GM18873 (cell line): ENCODE data around the gene SSBP4.

Experiments
- ATAC-seq: cut with Tn5 transposase; IDR thresholded peaks from one replicate; pipeline ENCODE4 v1.9.1; 2021; ENCODE audit warnings: mild to moderate bottlenecking, moderate library complexity, moderate number of reproducible peaks; ENCODE audit not compliant: unreplicated experiment, low FRiP score

Gene SSBP4

DNA sequence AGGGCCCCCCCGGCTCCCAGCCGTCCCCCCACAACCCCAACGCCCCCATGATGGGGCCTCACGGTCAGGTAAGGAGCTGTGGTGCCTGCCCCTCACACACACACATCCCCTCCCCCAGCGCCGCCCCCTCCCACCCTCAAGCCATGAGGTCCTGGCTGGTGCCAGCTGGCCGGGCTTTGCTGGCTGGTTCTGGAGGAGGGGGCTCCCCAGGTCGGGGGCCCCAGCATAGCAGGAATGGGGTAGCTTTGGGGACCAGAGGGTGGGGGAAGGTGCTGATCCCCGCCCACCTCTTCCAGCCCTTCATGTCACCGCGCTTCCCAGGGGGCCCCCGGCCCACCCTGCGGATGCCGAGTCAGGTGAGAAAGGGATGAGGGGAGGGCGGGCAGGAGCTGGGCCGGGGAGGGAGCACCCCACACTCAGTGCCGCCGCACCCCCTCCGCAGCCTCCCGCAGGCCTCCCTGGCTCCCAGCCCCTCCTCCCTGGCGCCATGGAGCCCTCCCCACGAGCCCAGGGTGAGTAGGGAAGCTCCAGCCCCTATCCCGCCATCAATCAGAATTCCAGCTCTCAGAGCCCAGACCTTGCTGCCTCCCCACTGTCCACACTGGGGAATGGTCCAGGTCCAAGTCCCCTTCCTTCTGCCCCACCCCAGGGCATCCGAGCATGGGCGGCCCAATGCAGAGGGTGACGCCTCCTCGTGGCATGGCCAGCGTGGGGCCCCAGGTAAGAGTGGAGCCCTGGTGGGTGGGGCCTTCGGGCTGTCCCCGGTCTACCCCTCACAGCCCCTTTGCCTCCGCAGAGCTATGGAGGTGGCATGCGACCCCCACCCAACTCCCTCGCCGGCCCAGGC, 12.4 kb downstream of the SSBP4 start:
- no peak for ATAC-seq

GRCh38 chr19:18432275-18433014, 13.2 kb downstream of the SSBP4 start:
- no peak for ATAC-seq

DNA sequence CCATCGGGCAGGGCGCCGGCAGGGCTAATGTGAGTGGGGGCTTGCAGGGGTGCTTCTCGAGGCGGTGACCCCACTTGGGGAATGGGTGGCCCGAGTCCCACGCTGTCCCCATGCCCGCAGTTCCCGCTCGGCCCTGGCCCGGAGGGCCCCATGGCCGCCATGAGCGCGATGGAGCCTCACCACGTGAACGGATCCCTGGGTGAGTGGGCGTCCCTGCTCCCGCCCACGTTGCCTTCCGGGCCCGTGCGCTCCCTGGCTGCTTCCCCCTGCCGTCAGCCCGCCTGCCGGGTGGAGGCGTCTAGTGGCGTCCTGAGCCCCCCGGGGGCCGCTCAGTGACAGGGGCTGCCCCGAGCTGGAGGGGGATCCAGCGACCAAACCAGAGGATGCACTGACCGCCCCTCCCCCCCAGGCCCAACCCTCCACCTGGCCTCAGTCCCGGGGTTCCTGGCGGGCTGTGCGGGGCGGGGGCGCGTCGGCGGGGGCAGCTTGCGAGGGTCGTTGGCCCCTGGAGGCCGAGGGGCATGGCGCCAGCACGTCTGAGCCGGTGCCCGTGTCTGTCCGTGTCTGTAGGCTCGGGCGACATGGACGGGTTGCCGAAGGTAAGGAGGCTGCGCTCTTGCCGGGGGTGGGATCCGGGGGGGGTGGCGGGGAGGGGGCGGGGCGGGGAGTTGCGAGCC, 14.0 kb downstream of the SSBP4 start:
- no peak for ATAC-seq

DNA sequence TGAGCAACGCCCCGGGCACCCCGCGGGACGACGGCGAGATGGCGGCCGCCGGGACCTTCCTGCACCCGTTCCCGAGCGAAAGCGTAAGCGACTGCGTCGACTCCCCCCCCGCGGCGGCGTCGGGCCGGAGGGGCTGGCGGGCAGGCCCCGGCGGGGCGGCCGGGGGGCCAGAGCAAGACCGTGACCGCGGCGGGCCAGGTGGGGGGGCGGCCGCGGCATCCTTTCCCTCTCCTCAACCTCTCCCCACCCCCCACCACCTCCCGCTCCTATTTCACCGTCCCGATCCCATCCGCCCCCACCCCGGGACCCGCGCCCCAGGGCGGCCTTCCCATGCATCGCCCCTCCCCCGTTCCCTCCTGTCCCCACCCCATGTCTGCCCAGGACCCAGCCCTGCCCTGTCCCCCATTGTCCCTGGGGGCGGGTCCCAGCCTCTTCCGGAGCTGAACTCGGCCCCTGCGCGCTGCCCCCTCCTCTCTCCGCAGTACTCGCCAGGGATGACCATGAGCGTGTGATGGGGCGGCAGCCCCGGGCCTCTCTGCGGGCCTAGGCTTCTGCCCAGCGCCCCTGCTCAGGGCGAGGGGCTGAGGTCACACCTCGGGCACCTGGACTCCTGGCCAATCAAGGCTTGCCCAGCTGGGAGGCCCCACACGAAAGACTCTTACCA, 14.7 kb downstream of the SSBP4 start:
- ATAC-seq = no peak

DNA sequence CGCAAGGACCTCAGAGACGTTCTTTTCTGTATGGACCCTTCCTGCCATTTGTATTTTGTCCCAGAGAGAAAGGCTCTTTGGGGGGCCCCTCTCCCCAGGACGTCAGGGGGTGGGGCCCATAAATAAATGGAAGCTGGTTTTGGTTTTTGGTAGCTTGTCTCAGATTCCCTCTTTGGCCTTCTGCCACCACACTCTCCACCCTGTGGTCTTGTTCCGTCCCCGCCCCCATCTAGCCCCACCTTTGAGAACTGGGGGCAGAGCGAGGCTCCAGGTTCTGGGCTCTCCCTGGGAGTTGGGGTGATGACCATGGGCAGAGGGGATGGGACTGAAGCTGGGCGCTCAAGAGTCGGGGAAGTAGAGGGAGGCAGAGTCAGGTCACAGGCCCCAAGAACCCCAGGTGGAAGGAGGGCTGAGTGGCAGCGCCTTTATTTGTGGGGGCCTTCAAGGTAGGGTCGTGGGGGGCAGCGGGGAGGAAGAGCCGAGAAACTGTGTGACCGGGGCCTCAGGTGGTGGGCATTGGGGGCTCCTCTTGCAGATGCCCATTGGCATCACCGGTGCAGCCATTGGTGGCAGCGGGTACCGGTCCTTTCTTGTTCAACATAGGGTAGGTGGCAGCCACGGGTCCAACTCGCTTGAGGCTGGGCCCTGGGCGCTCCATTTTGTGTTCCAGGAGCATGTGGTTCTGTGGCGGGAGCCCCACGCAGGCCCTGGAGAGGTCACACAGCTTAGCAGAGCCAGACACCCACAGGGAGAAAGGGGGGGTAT, 15.4 kb downstream of the SSBP4 start:
- ATAC-seq = no peak

DNA sequence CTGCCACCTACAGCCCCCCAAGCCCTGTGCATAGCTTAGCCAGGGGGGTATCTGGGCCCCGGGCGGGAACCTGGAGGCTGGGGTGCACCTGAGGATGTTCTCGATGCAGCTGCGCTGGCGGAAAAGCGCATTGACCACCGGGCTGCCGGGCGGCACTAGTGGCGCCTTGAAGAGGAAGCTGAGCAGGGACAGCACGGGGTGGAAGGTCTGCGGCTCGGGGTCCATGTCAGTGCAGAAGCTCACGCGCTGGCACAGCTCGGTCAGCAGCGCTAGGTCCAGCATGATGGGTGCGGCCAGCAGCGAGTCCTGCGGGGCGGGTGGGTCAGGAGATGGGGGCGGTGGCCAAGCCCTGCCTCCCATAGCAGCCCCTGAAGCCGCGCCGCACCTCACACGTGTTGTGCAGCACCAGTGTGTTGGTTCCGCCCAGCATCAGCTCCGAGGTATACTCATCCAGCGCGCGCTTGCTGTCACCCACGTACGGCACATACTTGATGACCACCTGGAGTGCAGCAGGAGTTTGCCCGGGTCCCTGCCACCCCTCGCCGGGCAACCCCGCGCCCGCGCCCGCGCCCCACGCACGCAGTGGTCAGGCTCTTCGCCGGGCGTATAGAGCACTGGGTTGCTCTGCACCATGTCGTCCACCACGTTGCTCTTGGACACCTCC, 16.1 kb downstream of the SSBP4 start:
- ATAC-seq = no peak

DNA sequence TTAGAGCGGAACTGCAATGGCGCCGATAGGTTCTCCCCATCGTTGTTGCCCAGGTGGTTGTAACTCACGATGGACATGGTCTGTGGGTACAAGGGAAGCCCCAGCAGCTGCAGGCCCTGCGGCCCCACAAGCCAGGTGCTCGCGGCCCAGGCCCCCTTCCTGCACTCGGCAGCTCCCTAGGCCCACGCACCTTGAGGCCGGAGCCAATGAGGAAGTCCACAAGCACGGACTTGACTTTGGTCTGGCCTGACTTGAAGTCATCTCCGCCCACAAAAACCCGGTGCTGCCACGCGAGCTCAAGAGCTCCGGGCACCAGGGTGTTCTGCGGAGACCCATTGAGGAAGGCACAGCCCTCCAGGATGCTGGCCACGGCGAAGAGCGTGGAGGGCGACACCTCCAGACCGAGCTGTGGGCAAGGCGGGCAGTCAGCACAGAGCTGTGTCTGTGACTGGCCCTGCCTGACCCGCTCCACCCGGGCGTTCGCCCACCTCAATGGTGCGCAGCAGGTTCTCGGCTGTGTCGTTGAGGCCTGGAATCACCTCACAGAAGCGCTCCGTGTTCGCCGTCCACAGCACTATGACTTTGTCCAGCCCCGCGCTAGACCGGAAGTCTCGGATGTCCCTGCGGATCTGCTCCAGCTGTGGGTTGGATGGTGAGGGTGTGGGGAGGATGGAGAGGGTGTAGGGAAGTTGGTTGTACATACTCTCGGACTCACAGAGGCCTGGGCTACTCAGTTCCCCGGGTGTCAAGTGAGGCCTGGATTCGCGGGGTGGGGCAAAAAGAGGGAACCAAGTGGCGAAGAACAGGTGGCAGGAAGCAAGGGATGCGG, 16.9 kb downstream of the SSBP4 start:
- ATAC-seq = no peak

DNA sequence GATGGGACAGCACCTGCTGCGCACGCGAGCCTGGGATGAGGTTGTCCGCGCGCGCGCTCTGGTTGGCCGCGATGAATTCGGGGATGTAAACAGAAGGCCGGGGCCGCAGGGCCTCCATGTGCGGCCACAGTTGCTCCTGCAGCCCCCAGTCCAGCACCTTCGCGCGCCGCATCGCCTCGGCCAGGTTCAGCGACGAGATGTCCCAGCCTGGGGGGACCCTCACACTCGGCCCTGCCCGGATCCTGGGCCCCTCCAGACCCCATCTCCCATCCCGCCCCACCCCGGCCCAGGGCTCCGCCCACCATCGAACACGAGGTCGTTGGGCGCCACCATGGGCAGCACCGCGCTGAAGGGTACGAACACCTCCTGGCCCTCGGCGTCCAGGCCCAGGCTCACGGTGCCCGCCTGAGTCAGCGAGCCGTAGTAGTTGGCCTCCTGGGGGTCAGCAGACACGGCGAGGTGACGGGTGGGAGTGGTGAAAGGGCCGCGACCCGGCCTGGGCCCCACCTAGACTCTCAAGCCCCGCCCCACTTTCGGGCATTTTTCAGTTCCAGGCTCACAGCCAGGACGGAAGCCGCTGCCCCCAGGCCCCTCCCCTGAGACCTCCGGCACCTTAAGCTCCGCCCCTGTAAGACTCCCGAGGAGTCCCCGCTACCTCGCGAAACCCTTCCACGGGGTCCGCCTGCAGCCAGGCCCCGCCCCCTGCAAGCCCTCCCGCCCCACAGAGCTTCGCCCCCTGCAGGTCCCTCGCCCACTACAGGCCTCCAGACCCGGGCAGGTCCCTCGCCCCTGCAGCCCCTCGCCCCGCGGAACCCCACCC, 17.7 kb downstream of the SSBP4 start:
- no peak for ATAC-seq

GRCh38 chr19:18437491-18438330, 18.5 kb downstream of the SSBP4 start, which contains the start of gene ISYNA1:
Gene ISYNA1 (minus strand): TSS chr19:18438133. CDS start chr19:18437979, 154 bp downstream.
- no peak for ATAC-seq

- no peak for ATAC-seq
These were observed 19.3 kb downstream of the SSBP4 start for GRCh38 chr19:18438331-18439024.

- no peak for ATAC-seq
These were observed 20.1 kb downstream of the SSBP4 start for GRCh38 chr19:18439025-18439909.

- ATAC-seq = no peak
These were observed 20.7 kb downstream of the SSBP4 start for GRCh38 chr19:18439910-18440237.

- no peak for ATAC-seq
These were observed 21.2 kb downstream of the SSBP4 start for GRCh38 chr19:18440415-18440877.

GRCh38 chr19:18440936-18441803, 22.0 kb downstream of the SSBP4 start:
- ATAC-seq = no peak
